Measurements from ENCODE around the gene USP3. TPM values are rescaled to one million over a fixed set of nuclear protein-coding genes. Genes with fewer than 3 reads are reported as not detected.

USP3 gene
- total RNA-seq, 1 experiment from 2014 or later = 54.2 TPM

GRCh38 chr15:63605816-63606215, 101.4 kb downstream of the USP3 start:
- DNase-seq = no peak
- ChIA-PET POLR2A (no interaction called here), CTCF (interaction anchor here (0.8 kb wide), 1 partner anchor 139 kb away, joined by 4 read pairs; no protein-coding TSS in a partner anchor)
- no peak for TF ChIP-seq CTCF (IDR thresholded peaks at IDR 0.05; ENCODE audit: insufficient read depth in 1 of 2, low read depth in 1 of 2, low read length in 1 of 2, severe bottlenecking in 1 of 2, unreplicated experiment in 1 of 2)
- peaks cover 7% of the 10 kb centered on the region for H3K4me1 Mint-ChIP-seq (ENCODE audit: low read depth, unreplicated experiment)
- intact Hi-C loops (cut with micrococcal nuclease; ENCODE audit: unreplicated experiment) = no loop called here
- H3K27me3 ChIP-seq (replicated peaks; ENCODE audit: control insufficient read depth, insufficient read depth, low read length) = no peaks in the 10 kb centered on the region
- no peak overlapping the region for H3K4me3 Mint-ChIP-seq (ENCODE audit: unreplicated experiment)
- peaks cover 21% of the 10 kb centered on the region for H3K36me3 Mint-ChIP-seq (ENCODE audit: insufficient read depth, unreplicated experiment)
- H3K4me1 ChIP-seq = peaks cover 6% of the 10 kb centered on the region; the same call in 1 of the 2 replicates
- H3K27ac Mint-ChIP-seq (ENCODE audit: unreplicated experiment) = no peak overlapping the region
- no peaks in the 10 kb centered on the region for H3K27me3 Mint-ChIP-seq (ENCODE audit: insufficient read depth, unreplicated experiment)
- H3K9me3 Mint-ChIP-seq (ENCODE audit: unreplicated experiment) = no peaks in the 10 kb centered on the region
- no peaks in the 10 kb centered on the region for H3K36me3 ChIP-seq (ENCODE audit: control insufficient read depth, insufficient read depth, low read length)
- H3K4me3 ChIP-seq (ENCODE audit: low read depth, low read length) = no peak overlapping the region
- no TSS peak for BruUV-seq (replicated peaks)
- no peaks in the 10 kb centered on the region for H3K9me3 ChIP-seq

DNA sequence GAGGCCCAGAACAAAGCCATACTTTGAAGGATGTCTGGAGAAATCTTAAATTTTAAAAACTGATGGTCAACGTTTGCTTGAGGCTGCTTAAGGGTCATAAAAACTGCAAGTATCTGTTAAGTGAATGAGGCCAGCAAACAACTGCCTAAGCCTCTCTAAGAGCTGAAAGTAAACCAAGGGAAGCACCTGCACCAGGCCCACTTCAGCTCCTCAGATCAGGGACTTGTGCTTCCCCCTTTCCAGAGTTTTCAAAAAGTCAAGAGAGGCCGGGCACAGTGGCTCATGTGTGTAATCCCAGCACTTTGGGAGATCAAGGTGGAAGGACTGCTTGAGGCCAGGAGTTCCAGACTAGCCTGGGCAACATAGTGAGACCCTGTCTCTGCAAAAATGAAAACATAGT, 101.9 kb downstream of the USP3 start:
- no peaks in the 10 kb centered on the region for H3K27me3 ChIP-seq (replicated peaks; ENCODE audit: control insufficient read depth, insufficient read depth, low read length)
- BruUV-seq (replicated peaks) = no TSS peak
- Mint-ChIP-seq H3K4me3 (ENCODE audit: unreplicated experiment) (no peak overlapping the region), H3K27me3 (ENCODE audit: insufficient read depth, unreplicated experiment) (no peaks in the 10 kb centered on the region), H3K4me1 (ENCODE audit: low read depth, unreplicated experiment) (peaks cover 10% of the 10 kb centered on the region), H3K9me3 (ENCODE audit: unreplicated experiment) (no peaks in the 10 kb centered on the region), H3K27ac (ENCODE audit: unreplicated experiment) (no peak overlapping the region), H3K36me3 (ENCODE audit: insufficient read depth, unreplicated experiment) (peaks cover 21% of the 10 kb centered on the region)
- no peak for DNase-seq
- POLR2A ChIA-PET = no interaction called here
- intact Hi-C loops (cut with micrococcal nuclease; ENCODE audit: unreplicated experiment) = no loop called here
- peaks cover 6% of the 10 kb centered on the region; the same call in 1 of the 2 replicates for H3K4me1 ChIP-seq
- H3K4me3 ChIP-seq (ENCODE audit: low read depth, low read length) = no peak overlapping the region
- CTCF ChIA-PET = interaction anchor here (0.6 to 0.8 kb wide), 2 partner anchors 134 to 140 kb away, joined by 4 read pairs; no protein-coding TSS in a partner anchor
- no peak for TF ChIP-seq CTCF (IDR thresholded peaks at IDR 0.05; ENCODE audit: insufficient read depth in 1 of 2, low read depth in 1 of 2, low read length in 1 of 2, severe bottlenecking in 1 of 2, unreplicated experiment in 1 of 2)
- no peaks in the 10 kb centered on the region for H3K36me3 ChIP-seq (ENCODE audit: control insufficient read depth, insufficient read depth, low read length)
- no peaks in the 10 kb centered on the region for H3K9me3 ChIP-seq

GRCh38 chr15:63608989-63609388, 104.6 kb downstream of the USP3 start:
- Histone ChIP-seq H3K9me3 (no peaks in the 10 kb centered on the region), H3K4me3 (ENCODE audit: low read depth, low read length) (no peak overlapping the region), H3K27me3 (replicated peaks; ENCODE audit: control insufficient read depth, insufficient read depth, low read length) (no peaks in the 10 kb centered on the region), H3K4me1 (peaks cover 6% of the 10 kb centered on the region; the same call in 1 of the 2 replicates), H3K36me3 (ENCODE audit: control insufficient read depth, insufficient read depth, low read length) (no peaks in the 10 kb centered on the region; the same call in 1 of the 2 replicates)
- intact Hi-C loops (cut with micrococcal nuclease; ENCODE audit: unreplicated experiment) = no loop called here
- POLR2A ChIA-PET = no interaction called here
- Mint-ChIP-seq H3K4me1 (ENCODE audit: low read depth, unreplicated experiment) (peaks cover 10% of the 10 kb centered on the region), H3K4me3 (ENCODE audit: unreplicated experiment) (no peak overlapping the region), H3K27ac (ENCODE audit: unreplicated experiment) (no peak overlapping the region), H3K9me3 (ENCODE audit: unreplicated experiment) (no peaks in the 10 kb centered on the region), H3K27me3 (ENCODE audit: insufficient read depth, unreplicated experiment) (no peaks in the 10 kb centered on the region), H3K36me3 (ENCODE audit: insufficient read depth, unreplicated experiment) (peaks cover 25% of the 10 kb centered on the region)
- DNase-seq = no peak
- CTCF ChIA-PET = interaction anchor here (0.6 to 1.5 kb wide), 3 partner anchors 76 to 412 kb away, joined by 3 to 4 read pairs (median 4); no protein-coding TSS in a partner anchor
- no peak for TF ChIP-seq CTCF (IDR thresholded peaks at IDR 0.05; ENCODE audit: insufficient read depth in 1 of 2, low read depth in 1 of 2, low read length in 1 of 2, severe bottlenecking in 1 of 2, unreplicated experiment in 1 of 2)
- no TSS peak for BruUV-seq (replicated peaks)

All from Caco-2 (cell line).